ENCODE measurements around the gene A1BG.
A peak's percentile ranks its signal among the peaks of the same experiment; 100 is the strongest.
"Not testable (repeated sequence)": the region's sequence is repeated elsewhere in the genome, so short reads cannot be mapped to it uniquely, and the experiment has no call there.

The A1BG gene

DNA sequence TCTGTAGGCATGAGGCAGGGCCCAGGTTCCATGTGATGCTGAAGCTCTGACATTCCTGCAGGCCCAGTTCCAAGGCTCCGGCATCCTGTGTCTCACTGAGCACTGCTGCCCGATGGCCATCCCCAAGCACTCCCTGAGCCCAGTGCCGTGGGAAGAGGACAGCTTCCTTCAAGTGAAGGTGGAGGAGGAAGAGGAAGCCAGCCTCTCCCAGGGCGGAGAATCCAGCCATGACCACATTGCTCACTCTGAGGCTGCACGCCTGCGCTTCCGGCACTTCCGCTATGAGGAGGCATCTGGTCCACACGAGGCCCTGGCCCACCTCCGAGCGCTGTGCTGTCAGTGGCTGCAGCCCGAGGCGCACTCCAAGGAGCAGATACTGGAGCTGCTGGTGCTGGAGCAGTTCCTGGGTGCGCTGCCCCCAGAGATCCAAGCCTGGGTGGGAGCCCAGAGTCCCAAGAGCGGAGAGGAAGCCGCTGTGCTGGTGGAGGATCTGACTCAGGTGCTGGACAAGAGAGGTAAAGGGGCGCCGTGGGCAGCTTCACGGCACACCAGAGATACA lies 18.5 kb downstream of the A1BG start:
- no peak for DNase-seq (ENCODE audit: low read depth)

DNA sequence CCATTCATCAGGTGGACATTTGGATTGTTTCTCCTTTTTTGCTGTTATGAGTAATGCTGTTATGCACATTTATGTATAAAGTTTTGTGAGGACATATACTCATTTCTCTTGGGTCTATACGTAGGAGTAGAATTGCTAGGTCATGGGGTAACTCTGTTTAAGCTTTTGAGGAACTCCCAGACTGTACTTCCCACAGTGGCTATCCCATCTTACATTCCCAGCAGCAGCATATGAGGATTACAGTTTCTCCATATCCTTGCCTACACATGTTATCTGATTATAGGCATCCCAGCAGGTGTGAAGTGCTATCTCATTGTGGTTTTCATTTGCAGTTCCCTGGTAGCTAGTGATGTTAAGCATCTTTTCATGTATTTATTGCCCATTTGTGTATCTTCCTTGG lies 20.6 kb downstream of the A1BG start:
- DNase-seq (ENCODE audit: low read depth): no peak

DNA sequence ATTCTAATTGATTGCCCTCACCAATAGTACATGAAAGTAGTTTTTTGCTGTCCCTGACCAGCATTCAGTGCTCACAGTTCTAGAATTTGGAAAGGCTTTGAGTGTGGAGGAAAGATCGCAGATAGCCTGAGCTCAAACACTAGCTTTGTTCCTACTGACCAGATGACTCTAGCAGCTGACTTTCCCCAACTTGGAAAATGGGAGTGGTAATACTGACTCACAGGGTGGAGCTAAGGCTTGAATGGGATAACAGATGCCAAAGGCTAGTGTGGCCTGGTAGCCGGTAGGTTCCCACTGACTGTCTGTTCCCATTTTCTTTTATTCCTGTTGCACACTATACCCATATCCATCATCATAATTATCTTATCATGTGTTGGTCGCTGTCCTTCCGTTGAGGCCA lies 22.8 kb downstream of the A1BG start:
- peak; percentile 21 for DNase-seq (ENCODE audit: low read depth)

DNA sequence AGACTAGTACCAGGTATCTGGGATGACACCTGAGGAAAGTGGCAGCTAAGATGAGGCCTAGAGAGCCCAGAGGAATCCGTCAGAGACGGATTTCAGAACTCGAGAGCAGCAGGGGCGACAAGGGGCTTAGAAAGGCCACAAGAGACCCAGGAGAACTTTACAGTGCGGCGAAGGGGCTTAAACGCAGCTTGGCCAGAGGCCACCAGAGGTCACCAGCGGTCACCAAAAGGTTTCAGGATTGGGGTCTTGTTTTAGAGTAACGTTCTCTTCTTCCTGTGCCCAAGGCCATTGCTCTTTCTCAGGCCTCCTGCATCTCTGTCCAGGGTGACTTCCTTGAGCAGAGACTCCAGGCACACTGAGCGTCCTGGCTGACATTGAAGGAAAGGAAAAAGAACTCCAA lies 24.3 kb downstream of the A1BG start:
- DNase-seq (ENCODE audit: low read depth): no peak

DNA sequence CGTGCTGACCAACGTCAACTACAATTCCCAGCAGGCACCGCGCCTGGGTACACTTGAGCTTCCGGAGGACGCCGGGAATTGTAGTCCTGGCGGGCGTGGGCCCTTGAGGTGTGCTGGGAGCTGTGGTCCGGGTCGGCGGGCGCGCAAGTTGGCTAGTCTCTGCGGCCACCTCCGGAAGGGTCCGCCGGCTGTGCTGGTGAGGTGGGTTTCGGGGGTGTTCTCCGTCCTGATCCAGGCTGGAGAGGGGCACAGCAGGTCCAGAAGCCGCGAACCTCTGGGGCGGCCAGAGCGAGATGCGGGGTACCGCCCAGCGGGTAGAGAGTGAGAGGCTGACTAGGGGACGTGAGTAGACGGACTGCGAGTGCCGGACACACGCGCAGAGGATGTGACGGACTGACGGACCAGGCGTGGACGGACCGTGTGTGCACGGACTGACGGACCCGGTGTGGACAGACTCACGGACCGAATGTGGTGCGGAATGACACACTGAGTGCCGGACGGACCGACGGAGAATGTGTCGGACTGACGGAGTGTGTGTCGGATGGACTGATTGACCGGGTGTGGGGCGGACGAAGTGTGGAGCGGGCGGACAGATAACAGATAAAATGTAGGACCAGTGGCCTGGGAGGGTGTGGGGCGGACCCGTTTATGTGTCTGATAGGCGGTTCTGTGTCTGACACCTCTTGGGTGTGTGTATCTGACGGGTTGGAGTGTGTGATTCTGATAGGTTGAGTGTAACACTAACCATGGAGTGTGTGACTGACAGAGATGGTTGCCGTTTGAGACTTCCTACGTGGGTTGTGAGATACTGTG lies 26.2 kb downstream of the A1BG start, which contains the start of gene ZSCAN22:
TSS of gene ZSCAN22 (plus strand) at position 81 of the 813 bp plus-strand sequence. CDS start 7,809 bp downstream, outside the sequence.
- peak; percentile 89 for DNase-seq (ENCODE audit: low read depth)

DNA sequence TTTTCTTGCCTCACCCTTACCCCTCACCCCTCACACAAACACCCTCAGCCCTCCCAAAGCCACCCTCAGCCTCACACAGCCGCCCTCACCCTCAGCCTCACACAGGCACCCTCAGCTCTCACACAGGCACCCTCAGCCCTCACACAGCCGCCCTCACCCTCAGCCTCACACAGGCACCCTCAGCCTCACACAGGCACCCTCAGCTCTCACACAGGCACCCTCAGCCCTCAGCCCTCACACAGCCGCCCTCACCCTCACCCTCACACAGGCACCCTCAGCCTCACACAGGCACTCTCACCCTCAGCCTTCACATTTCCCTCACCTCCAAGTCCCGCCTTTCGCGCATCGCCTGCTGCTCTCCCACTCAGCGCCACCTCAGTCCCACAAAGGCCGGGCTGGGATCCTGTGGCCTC lies 26.8 kb downstream of the A1BG start:
- no peak for DNase-seq (ENCODE audit: low read depth)

DNA sequence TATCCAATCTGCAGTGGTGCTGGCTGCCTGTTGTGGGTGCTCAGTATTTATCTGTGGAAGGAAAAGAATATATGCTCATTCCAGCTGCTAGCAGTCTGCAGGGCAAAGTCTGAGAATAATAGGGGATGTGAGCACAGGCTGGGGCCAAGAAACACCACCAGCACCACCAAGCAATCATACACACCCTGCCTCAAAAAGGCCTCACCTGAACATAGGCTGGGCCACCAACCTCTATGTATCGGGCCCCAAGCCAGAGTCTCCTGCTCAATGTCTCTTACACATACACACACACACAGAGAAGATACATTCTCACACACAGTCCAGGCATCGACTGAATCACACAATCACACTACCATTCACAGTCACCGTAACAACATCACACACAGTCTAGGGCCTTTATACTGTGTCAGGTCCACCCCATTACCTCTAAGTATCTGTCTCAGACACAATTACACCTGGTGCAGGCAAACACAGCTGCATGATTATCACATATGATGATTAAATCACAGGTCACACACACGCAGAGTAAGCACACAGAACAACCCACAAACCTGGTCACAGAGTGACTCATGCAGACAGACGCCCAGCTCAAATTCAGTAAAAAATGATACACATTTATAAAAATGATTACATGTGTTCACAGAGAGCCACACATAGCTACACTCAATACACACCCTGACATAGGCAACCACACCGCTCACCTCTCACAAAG lies 27.8 kb downstream of the A1BG start:
- no peak for DNase-seq (ENCODE audit: low read depth)

DNA sequence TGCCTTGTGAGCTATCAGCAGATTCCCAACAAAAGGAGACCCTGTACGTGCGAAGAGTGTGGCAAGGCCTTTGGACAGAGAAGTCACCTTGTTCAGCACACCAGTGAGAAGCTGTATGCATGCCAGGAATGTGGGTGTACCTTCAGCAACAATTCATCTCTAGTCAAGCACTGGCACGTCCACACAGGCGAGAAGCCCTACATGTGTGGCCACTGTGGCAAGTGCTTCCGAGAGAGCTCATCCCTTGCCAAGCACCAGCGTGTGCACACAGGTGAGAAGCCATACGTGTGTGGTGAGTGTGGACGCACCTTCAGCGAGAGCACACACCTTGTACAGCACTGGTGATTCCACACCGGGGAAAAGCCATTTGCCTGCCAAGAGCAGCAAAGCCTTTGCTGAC lies 34.1 kb downstream of the A1BG start:
- no peak for DNase-seq (ENCODE audit: low read depth)

DNA sequence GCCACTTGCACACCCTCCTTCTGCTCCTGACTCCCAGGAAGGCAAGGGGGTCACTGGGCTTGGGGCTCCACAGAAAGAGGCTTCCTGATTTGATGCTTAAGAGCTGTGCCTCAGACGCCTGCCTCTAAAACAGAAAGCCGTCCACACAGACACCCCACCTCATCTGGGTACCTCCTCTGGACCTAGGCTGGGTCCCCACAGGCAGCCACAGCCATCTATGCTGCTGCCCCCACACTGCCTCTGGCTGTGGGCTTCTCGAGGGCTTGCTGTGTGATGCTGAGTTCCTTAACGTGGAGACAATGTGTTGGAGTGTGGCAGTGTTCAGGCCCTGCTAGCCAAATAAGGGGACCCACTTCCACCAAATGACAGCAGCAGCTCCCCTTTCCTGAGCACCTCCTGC lies 35.0 kb downstream of the A1BG start:
- DNase-seq (ENCODE audit: low read depth): no peak

DNA sequence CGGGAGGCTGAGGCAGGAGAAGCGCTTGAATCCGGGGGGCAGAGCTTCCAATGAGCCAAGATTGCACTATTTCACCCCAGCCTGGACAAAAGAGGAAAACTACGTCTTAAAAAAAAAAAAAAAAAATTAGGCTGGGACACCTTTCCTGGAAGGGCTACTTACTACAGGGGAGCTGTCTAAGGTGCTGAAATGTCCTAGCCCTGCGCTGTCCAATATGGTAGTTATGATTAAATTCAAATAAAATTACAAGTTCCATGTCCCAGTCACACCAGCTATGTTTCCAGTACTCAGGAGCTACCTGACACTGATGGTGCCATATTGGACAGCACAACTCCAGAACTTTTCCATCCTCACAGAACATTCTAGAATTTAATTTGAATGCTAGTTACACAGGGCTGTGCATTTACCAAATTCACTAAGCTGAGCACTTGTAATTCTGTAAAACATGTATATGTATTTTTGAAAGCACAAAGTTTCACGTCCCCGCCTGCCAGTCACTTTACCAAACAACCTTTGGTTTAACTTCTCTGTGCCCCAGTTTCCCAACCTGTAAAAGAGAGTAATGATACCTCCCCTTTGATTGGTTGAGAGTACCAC lies 35.7 kb downstream of the A1BG start:
- peak; percentile 8 for DNase-seq (ENCODE audit: low read depth)

DNA sequence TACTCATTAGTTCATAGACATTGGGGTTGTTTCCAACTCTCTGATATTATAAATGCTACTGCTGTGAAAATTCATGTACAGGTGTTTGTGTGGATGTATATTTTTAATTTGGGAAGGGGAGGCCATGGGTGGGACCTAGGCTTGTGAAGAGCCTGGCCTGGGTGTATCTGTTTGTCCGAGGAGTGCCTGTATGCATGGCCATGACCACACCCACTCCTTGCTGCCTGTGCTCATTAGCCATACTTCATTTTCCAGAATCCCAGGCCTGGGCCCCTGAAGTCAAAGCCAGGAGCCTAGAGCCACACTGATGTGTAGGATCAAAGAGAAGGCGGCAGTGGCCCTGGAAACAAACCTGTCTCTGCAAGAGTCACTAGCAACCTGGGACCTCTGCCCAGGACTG lies 37.7 kb downstream of the A1BG start:
- no peak for DNase-seq (ENCODE audit: low read depth)

DNA sequence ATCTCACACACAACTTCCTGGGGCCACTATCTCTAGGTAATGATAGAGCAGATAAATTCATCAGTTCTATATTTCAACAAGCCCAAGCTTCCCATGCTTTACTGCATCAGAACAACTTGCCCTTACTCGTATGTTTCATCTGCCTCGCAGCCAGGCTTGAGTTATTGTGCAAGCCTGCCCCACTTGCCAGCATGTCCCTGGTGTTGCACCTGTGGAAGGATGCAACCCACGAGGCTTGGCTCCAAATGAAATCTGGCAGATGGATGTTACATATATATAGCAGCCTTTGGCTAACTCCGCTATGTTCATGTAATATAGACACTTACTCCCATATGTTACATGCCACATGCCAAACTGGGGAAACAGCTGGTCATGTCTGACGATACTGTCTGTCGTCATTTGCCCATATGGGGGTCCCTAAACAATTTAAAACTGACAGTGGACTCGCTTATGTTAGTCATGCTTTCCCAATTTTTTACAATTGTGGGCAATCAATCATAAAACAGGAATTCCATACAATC lies 41.9 kb downstream of the A1BG start:
- no peak for DNase-seq (ENCODE audit: low read depth)

DNA sequence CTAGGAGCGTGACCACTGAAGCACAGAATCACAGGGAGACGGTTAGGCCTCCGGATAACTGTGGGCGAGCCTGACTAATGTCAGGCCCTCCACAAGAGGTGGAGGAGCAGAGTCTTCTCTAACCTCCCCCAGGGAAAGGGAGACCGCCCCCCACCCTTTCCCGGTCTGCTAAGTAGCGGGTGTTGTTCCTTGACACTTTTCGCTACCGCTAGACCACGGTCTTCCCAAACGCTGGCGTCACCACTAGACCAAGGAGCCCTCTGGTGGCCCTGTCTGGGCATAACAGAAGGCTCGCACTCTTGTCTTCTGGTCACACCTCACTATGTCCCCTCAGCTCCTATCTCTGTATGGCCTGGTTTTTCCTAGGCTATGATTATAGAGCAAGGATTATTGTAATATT lies 42.6 kb downstream of the A1BG start:
- DNase-seq (ENCODE audit: low read depth): not testable (repeated sequence)

DNA sequence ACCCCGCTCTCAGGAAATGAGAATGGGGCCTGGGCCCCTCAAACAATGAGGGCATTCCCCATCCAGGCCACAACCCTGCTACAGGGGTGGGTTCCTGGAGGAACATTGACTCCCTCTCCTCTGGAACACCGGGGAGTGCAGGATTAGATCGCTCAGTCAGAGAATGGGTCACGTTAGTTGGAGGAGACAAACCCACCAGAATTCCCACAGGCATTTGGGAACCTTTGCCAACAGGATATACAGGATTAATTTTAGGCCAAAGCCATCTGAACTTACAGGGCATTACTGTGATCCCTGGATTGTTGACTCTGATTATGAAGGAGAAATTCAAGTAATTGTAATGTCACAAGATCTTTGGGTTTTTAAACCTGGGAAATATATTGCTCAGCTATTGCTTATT lies 45.6 kb downstream of the A1BG start:
- no peak for DNase-seq (ENCODE audit: low read depth)

DNA sequence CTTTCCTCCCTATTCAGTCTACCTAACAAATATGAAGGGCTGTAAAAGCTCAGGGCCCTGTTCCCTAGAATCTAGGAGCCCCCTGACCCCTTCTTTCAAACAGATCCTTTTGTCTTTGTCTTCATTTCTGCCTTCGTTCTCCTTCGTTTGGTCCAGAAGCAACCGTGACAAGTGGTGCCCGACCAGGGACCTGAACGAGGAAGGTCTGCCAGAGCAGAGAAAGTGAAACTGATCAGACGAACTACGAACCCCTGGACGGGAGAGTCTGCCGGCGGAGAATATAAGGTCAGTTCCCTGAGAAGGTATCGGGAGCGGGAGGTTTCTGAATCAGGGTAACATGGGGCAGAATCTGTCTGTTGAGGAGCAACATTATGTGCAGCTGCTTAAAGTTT lies 47.4 kb downstream of the A1BG start:
- DNase-seq (ENCODE audit: low read depth): no peak

DNA sequence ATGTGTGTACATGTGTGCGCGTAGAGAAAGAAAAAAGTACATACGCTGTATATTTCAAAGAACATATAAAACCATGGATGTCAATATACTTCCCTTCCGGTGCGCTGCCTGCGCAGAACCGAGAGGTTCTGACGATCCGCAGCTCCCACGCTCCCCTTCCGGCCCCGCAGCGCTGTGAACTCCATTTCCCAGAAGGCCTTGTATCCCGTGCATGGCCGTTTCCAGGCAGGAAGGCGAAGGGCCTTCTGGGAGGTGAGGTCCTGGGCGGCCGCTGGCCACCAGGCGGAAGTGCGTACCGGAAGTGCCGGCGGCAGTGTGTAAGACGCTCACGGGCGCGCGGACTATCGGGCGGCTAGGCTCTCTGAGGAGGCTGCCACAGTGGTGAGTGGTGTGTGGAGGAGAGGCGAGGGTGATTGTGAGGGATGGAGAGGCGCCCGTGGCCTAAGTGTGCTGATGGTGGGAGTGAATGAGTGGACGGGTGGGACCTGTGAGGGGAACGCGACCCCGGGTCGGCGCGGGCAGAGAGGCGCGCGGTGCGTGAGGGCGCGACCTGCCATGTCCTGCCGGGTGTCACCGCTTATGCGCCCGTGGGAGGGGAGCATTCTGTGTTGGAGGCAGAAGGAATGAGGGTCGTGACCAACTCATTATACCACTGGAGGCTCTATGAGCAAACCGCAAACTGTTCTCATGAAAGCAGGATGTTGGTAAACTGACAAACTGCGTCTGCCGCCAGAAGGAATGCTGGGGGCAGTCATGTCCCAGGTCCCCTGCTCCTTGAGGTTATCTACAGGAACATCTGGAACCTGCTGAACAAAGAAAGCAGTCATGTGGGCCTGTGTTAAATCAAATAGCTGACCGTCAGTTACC lies 48.0 kb downstream of the A1BG start, which contains the start of gene ERVK3-1:
TSS of gene ERVK3-1 (plus strand) at position 313 of the 867 bp plus-strand sequence. CDS start 6,792 bp downstream, outside the sequence.
- peak; percentile 91 for DNase-seq (ENCODE audit: low read depth)

DNA sequence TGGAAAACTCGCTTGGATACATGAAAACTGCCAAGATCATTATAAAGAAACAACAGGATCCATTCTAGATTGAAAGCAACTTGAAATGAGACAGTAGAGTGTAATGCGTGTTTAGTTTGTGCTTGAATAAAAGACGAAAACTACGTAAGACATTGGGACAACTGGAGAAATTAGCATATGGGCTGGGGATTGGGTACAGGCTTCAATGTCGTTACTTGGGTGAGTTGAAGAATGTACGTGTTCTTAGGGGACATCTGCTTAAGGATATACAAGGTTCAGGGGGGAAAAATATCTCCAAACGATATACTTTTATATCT lies 48.6 kb downstream of the A1BG start:
- DNase-seq (ENCODE audit: low read depth): no peak

DNA sequence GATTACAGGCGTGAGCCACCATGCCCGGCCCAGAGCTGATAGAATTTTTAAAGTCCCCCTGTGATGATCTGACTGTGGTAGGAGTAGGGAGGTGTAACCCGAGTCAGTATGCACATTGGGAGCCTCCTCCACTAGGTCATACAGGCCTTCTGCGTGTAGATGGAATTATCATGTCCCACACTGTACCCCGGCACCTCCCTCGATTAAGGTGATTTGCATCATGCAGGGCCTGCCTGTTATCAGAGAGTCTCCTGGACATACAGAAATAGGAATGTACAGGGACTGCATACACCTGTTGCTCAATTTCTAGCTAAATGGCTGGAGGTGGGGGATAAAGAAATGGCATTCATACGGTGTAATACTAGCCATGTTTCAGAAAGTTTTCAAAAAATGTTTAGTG lies 49.0 kb downstream of the A1BG start:
- DNase-seq (ENCODE audit: low read depth): no peak

DNA sequence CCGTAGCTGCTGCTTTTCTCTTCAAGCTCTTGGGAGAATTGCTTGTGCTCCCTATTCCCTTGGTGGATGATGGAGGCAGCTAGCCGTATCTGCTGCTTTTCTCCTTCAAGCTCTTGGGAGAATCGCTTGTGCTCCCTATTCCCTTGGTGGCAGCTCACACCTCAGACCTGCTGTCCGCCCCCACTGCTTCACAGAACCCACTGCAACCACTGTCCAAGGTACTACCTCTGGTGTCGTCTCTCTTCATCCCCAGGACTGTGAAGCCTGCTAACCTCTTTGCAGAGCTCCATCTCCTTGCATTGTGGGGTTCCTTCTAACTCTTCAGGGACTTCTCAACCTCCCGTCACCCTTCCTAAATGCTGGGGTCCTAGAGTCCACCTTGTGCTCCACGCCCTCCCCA lies 52.7 kb downstream of the A1BG start:
- no peak for DNase-seq (ENCODE audit: low read depth)

DNA sequence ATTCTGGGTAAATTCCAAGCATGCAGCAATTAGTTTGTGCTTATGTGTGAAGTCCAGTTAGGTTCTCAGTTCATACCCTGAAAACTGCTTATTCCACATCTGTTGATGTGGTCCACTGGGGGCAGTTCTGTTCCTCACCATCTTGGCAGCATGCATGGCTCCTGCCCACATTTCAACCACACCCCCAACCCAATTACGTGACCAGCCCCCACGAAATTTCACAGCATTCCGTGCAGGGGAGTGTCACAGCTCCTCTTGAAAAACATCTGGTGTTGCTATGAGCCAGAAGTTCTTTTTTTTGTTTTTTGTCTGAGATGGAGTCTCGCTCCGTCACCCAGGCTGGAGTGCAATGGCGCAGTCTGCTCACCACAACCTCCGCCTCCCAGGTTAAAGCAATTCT lies 57.2 kb downstream of the A1BG start:
- DNase-seq (ENCODE audit: low read depth): no peak

Measured in fibroblast of the conjunctiva (primary cell).